ENCODE measurements around the gene DUSP23.

DUSP23 gene

DNA sequence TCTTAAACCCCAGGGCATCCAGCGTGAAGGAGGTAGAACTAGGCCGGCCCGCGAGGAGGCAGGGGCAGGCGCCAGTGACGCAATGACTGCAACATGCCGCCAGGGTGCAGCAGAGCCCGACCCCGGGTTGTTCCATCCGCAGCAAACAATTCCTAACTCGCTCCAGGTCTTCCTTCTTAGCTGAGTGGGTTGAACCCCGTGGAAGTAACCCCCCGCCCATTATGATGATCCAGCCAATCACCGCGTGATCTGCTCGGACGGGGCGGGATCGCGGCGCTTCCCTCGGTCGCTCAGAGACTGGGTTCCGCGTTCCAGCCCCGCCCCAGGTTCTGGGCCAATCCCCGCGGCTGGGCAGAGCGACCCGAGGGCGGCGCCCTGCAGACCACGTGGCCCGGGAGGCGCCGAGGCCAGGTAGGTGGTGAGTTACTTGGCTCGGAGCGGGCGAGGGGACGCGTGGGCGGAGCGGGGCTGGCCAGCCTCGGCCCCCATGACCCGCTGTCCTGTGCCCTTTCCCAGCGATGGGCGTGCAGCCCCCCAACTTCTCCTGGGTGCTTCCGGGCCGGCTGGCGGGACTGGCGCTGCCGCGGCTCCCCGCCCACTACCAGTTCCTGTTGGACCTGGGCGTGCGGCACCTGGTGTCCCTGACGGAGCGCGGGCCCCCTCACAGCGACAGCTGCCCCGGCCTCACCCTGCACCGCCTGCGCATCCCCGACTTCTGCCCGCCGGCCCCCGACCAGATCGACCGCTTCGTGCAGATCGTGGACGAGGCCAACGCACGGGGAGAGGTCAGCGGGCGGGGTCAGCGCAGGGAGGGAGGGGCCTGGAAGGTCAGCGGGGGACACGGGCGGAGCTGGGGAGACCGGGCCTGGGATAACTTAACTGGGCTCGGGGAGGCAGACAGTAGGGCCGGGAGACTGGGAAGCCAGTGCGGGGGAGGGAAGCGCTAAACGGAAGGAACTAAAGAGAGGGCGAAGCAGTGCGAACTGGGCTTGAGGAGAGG lies at the start of gene DUSP23:
TSS of gene DUSP23 (plus strand) at position 380 of the 1,000 bp plus-strand sequence. CDS start at position 519, 139 bp downstream.
- peak; percentile 83 to 91 (median 89) for DNase-seq

DNA sequence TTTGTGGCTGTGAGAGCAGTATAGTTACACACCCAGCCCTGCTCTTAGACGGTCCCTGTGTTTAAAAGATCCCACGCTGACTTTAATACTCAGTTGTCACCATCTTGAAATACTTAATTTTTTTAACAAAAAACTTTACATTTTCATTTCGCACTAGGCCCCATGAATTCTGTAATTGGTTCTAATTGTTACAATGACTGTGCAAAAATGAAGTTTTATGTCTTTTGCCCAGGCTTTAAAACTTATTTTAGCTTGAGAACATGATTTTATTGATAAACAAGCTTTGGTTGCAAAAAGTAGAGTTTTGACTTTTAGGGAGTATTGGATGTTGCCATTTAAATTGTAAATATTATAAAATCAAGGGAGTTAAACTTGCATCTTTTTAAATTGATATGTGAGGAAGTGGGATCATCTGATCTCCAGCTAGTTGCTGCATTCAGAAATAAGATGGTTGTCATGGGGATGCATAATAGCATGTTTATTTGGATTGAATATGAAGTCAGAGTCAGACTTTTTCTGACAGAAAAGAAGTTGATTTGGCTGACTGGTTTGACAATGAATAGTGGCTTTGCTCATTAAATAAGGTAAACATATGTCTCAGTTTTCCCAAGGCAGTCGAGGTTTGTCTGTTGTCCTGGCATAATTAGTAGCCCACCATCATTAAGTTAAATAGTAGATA lies 43.4 kb upstream of the DUSP23 start:
- DNase-seq = no peak

- DNase-seq = no peak
These were observed 36.9 kb upstream of the DUSP23 start for GRCh38 chr1:159743651-159744410.

DNA sequence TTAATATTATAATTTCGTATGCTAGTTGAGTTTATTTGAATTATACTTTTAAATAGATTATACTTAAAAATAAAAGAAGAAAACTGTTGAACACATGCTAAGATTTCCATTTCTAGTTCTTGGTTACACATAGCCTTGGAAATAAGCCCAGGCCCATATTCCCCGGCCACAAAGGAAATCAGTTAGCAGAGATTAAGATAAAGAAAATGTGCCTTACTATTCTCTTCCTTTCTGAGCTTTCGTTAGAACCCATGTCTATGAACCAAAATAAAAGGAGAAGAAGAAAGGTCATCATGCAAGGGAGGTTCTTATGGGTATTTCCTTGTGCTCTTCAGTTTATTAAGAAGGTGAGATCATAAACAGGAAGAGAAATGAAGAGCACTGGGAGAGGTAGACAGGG lies 34.1 kb upstream of the DUSP23 start:
- DNase-seq = no peak

DNA sequence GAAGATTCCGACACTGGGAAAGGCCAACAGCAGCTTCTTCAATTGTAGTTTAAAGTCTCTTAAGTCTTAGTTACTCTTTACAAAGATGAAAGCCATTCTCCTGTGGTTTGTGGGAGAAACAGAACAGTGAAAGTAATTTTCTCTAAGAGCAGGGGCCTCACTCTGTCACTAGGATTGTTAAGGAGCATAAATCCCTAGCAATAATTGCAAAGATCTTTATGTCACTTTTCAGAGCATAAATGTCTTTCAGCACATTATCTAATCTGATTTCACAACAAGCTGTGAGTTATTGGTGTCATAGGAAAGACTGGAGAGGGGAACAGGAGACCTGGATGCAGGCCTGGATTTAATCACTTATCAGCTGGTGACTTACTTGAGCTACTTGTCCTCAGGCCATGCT lies 32.4 kb upstream of the DUSP23 start:
- no peak for DNase-seq

DNA sequence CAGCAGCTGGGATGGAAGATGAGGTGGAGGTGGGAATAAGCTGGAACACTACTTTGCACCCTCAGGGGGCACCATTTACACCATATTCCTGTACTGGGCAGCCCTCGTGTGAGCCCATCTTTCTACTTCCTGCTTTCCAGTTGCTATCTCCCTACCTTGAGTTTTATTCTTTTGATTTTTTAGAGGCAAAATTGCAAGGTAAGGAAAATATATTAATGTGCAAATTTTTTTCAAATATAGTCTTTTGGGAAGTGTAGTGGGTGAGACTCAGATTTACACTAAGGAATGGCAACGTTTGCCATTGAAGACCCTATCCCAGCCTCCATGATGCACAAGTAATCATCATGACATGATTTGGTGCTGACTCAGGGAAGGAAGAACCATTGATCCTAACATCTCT lies 31.1 kb upstream of the DUSP23 start:
- no peak for DNase-seq

- DNase-seq = no peak
These were observed 30.1 kb upstream of the DUSP23 start for GRCh38 chr1:159750621-159751020.

GRCh38 chr1:159751031-159751430 lies 29.7 kb upstream of the DUSP23 start:
- DNase-seq = no peak

- DNase-seq = no peak
These were observed 28.6 kb upstream of the DUSP23 start for GRCh38 chr1:159752135-159752580.

DNA sequence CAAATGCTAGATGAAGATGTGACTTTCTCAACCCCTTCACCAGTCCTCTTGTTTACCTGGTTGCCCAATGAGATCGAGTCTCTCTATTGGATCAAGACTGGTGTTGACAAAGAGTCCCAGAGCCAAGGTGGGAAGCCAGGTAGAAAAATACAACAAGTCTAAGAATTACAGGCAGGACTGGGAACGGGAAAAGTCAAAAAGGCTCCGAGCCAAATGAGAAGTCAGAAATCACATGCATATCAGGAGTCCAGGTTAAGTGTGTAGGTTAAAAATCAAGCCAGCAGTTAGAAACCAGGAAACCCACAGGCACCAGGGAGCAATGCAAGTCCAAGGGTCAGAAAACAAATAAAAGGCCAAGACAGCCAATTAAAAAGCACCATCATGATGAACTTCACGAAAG lies 27.4 kb upstream of the DUSP23 start:
- DNase-seq = no peak

GRCh38 chr1:159755451-159756007 lies 25.2 kb upstream of the DUSP23 start:
- DNase-seq = no peak

DNA sequence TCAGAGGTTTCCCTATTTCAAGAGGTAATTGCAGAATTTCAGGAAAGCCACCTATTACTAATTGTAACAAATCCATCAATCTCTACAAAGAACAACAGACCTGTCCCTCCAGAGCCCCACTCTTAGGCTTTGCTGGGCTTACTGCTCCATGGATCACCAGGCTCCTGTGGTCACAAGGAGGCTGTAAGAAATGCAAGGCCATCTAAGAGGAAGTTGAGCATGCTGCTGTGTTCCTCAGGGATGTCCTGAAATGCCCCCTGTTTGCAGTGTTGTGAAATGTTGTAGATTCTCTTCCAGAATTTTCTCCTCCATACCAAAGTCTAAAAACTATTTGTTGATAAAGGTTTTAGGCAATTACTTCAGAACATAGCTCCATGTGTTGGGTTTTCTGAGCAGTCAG lies 24.4 kb upstream of the DUSP23 start:
- no peak for DNase-seq

DNA sequence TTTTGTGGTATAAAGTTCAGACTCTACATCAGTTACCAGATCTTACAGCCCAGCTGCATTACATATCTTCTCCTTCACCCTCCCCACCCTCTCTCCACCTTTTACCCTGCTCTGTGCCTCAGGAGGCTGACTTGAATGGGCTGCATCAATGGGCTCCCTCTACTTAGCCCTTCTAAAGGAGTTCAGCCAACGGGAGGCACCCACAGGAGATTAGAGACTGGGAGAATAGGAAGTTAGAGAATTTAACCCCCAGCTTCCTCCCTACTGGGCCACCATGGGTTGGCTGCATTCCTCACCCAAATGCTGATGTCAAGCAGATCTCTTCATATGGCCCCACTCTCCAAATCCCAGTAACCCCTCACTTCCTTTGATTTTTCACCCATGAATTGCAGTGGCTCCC lies 17.1 kb upstream of the DUSP23 start:
- DNase-seq = no peak

- no peak for DNase-seq
These were observed 15.0 kb upstream of the DUSP23 start for GRCh38 chr1:159765806-159766205.

- DNase-seq = no peak
These were observed 9.5 kb upstream of the DUSP23 start for GRCh38 chr1:159771127-159771895.

GRCh38 chr1:159774465-159774864 lies 6.3 kb upstream of the DUSP23 start:
- DNase-seq = no peak

GRCh38 chr1:159775716-159776115 lies 5.0 kb upstream of the DUSP23 start:
- no peak for DNase-seq

DNA sequence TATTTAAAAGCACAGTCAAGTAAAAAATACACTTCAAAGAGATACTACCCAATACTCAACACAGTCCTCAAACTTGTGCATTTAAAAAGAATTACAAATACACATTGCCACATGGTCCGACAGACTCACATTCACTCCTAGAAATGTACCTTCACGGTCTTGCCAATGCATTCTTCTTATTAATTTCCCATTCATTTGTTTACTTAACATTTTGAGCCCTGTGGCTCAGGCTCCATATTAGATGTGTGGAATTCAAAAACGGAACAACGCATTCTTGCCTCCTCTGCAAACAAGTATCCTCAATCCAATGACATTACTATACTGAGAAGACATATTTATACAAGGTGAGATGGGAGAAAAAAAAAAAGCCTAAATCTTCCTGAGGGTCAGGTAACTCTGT lies 2.5 kb upstream of the DUSP23 start:
- no peak for DNase-seq

GRCh38 chr1:159779403-159779851 lies 1.3 kb upstream of the DUSP23 start:
- no peak for DNase-seq

DNA sequence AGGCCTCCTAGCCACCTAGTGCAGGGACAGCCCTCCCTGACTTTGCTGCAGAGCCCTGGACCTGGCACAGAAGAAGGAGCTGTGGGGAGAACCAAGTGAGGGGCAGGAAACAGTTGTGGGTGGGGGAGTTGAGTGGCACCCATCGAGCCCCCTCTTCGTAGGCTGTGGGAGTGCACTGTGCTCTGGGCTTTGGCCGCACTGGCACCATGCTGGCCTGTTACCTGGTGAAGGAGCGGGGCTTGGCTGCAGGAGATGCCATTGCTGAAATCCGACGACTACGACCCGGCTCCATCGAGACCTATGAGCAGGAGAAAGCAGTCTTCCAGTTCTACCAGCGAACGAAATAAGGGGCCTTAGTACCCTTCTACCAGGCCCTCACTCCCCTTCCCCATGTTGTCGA lies 1.2 kb downstream of the DUSP23 start:
- no peak for DNase-seq

DNA sequence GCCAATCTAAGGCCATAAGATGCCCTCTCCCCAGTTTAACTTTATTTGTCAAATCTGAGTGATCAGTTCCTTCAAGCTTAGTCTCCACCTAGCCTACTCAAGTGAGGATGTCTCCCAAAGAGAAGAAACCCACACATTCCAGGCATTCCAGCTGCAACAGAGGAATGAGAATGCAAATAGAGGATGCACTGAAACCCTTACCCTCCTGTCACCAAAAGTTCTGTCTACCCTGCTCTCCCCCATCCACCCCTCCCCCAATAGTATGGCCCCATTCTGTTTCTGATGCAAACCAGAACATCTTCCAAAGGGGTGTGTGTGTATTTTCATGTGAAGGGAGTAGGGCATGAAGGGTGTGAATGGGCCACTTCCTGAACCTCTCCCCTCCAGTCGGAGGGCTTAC lies 3.0 kb downstream of the DUSP23 start:
- no peak for DNase-seq

- no peak for DNase-seq
These were observed 5.7 kb downstream of the DUSP23 start for GRCh38 chr1:159786465-159786864.
